DND-41 (cell line): ENCODE measurements around the gene HMGCR.
"Not testable (repeated sequence)": the region's sequence is repeated elsewhere in the genome, so short reads cannot be mapped to it uniquely, and the experiment has no call there.

Source experiments
- ATAC-seq: fragments of 200-7000 bp; cut with Tn5 transposase; 3 replicates; pipeline ENCODE4 v1.9.1; 2021; ENCODE audit warnings: low read depth; ENCODE audit not compliant: insufficient read depth
- DNase-seq: peaks from one replicate; pipeline ENCODE4 v3.0.0-alpha.2; 2020
- H2AFZ ChIP-seq: 2 replicates; pipeline ENCODE4 v1.6.0; 2012; ENCODE audit warnings: low read depth, low read length
- H3K27ac ChIP-seq: 2 replicates; pipeline ENCODE4 v1.5.1; 2012; ENCODE audit warnings: low read length, inconsistent platforms
- H3K27me3 ChIP-seq: fragments of 200-600 bp; sonication (generic); 2 replicates; pipeline ENCODE4 v1.6.0; 2012; ENCODE audit warnings: low read length, mild to moderate bottlenecking, inconsistent platforms; ENCODE audit not compliant: insufficient read depth, poor library complexity
- H3K36me3 ChIP-seq: 2 replicates; pipeline ENCODE4 v1.5.1; 2012; ENCODE audit warnings: low read length, inconsistent platforms; ENCODE audit not compliant: insufficient read depth
- H3K4me1 ChIP-seq: 2 replicates; pipeline ENCODE4 v1.5.1; 2012; ENCODE audit warnings: mild to moderate bottlenecking, low read length; ENCODE audit not compliant: insufficient read depth
- H3K4me2 ChIP-seq: 2 replicates; pipeline ENCODE4 v1.6.0; 2012; ENCODE audit warnings: mild to moderate bottlenecking, moderate library complexity, low read length, inconsistent platforms; ENCODE audit not compliant: insufficient read depth
- H3K4me3 ChIP-seq, 2 experiments: fragments of 200-600 bp in 1 of 2; shearing (Covaris generic) in 1 of 2; 2 replicates each; pipeline ENCODE4 v1.5.1; 2012 to 2016; ENCODE audit warnings: inconsistent platforms in 2 of 2, low read length in 2 of 2, mild to moderate bottlenecking in 2 of 2, low read depth in 1 of 2, moderate library complexity in 1 of 2
- H3K79me2 ChIP-seq: 2 replicates; pipeline ENCODE4 v1.6.0; 2012; ENCODE audit warnings: low read length, inconsistent platforms; ENCODE audit not compliant: insufficient read depth
- H3K9ac ChIP-seq: 2 replicates; pipeline ENCODE4 v1.6.0; 2012; ENCODE audit warnings: low read depth, mild to moderate bottlenecking, inconsistent platforms, low read length, moderate library complexity
- H3K9me3 ChIP-seq: 2 replicates; pipeline ENCODE4 v1.5.1; 2012; ENCODE audit warnings: low read length, moderate library complexity, mild to moderate bottlenecking, inconsistent platforms; ENCODE audit not compliant: insufficient read depth, severe bottlenecking
- H4K20me1 ChIP-seq: 2 replicates; pipeline ENCODE4 v1.6.0; 2012; ENCODE audit warnings: low read length; ENCODE audit not compliant: insufficient read depth
- CTCF ChIP-seq: IDR thresholded peaks from 2 replicates; pipeline ENCODE4 v1.5.1; 2012; ENCODE audit warnings: borderline replicate concordance, low read length, moderate library complexity, mild to moderate bottlenecking; ENCODE audit not compliant: poor library complexity, severe bottlenecking; ENCODE audit errors: extremely low read depth
- EZH2 ChIP-seq: IDR thresholded peaks from 3 replicates; pipeline ENCODE4 v1.6.1; 2012; ENCODE audit warnings: borderline replicate concordance, low read depth, mild to moderate bottlenecking, moderate library complexity, low read length, inconsistent platforms; ENCODE audit not compliant: severe bottlenecking

The HMGCR gene

GRCh38 chr5:75336615-75337336 lies at the start of gene HMGCR:
TSS of gene HMGCR (plus strand) at chr5:75337220. CDS start at chr5:75342606, 5,386 bp downstream.
- H3K27me3 ChIP-seq: no peaks in the 10 kb centered on the region
- H4K20me1 ChIP-seq: peaks cover 34% of the 10 kb centered on the region; the same call in 1 of the 2 replicates
- peaks cover 52% of the 10 kb centered on the region for H3K79me2 ChIP-seq
- peak within 1 kb of the TSS; percentile 87 for H3K4me2 ChIP-seq
- no peaks in the 10 kb centered on the region for H3K9me3 ChIP-seq
- H2AFZ ChIP-seq: peak within 1 kb of the TSS; percentile 83
- peak within 1 kb of the TSS; percentile 95 for H3K27ac ChIP-seq
- H3K4me1 ChIP-seq: peaks cover 42% of the 10 kb centered on the region
- peak within 1 kb of the TSS; percentile 66 for H3K9ac ChIP-seq
- H3K4me3 ChIP-seq: peak within 1 kb of the TSS; percentile 87 to 89
- peaks cover 19% of the 10 kb centered on the region for H3K36me3 ChIP-seq
- TF ChIP-seq EZH2: no peak
- TF ChIP-seq CTCF: peak; percentile 64
- ATAC-seq (peak; percentile 95), DNase-seq (peak; percentile 98)

- not testable (repeated sequence) for H3K79me2 ChIP-seq, ATAC-seq, H3K9ac ChIP-seq, H2AFZ ChIP-seq, H3K9me3 ChIP-seq, H3K4me1 ChIP-seq, H3K4me3 ChIP-seq, H3K27ac ChIP-seq, H3K27me3 ChIP-seq, H4K20me1 ChIP-seq, DNase-seq, H3K36me3 ChIP-seq, H3K4me2 ChIP-seq
Measured at GRCh38 chr5:75291844-75292243, 45.2 kb upstream of the HMGCR start.

- peaks cover 8% of the 10 kb centered on the region for H3K9me3 ChIP-seq
- H3K4me2 ChIP-seq: no peak overlapping the region
- H3K4me3 ChIP-seq: no peak overlapping the region
- no peaks in the 10 kb centered on the region for H3K27me3 ChIP-seq
- H4K20me1 ChIP-seq: no peaks in the 10 kb centered on the region
- no peak for TF ChIP-seq EZH2
- no peak for TF ChIP-seq CTCF
- DNase-seq (no peak), ATAC-seq (no peak)
- H3K27ac ChIP-seq: no peak overlapping the region
- H3K9ac ChIP-seq: no peak overlapping the region
- no peaks in the 10 kb centered on the region for H3K4me1 ChIP-seq
- H3K36me3 ChIP-seq: no peaks in the 10 kb centered on the region
- H2AFZ ChIP-seq: no peak overlapping the region
- no peaks in the 10 kb centered on the region for H3K79me2 ChIP-seq
Measured at GRCh38 chr5:75300084-75300483, 36.9 kb upstream of the HMGCR start.

- Histone ChIP-seq H3K4me2 (no peak overlapping the region), H3K9ac (no peak overlapping the region), H3K4me3 (no peak overlapping the region), H4K20me1 (no peaks in the 10 kb centered on the region), H3K4me1 (no peaks in the 10 kb centered on the region), H2AFZ (no peak overlapping the region), H3K36me3 (no peaks in the 10 kb centered on the region), H3K79me2 (no peaks in the 10 kb centered on the region), H3K27ac (no peak overlapping the region), H3K9me3 (no peaks in the 10 kb centered on the region), H3K27me3 (no peaks in the 10 kb centered on the region)
- no peak for TF ChIP-seq EZH2
- TF ChIP-seq CTCF: no peak
- DNase-seq: no peak
- ATAC-seq: no peak
Measured at GRCh38 chr5:75303419-75303818, 33.6 kb upstream of the HMGCR start.

- H3K4me3 ChIP-seq, H3K36me3 ChIP-seq, H4K20me1 ChIP-seq, H3K4me1 ChIP-seq, H3K27me3 ChIP-seq, DNase-seq, H3K79me2 ChIP-seq, H3K9ac ChIP-seq, H3K27ac ChIP-seq, ATAC-seq, H3K4me2 ChIP-seq, H3K9me3 ChIP-seq, H2AFZ ChIP-seq: not testable (repeated sequence)
Measured at GRCh38 chr5:75304486-75304885, 32.5 kb upstream of the HMGCR start.
